ENCODE results near the gene MYMX. TPM values are rescaled to one million over a fixed set of nuclear protein-coding genes. Genes with fewer than 3 reads are reported as not detected.

The MYMX gene
- total RNA-seq, 1 donor from 2014 or later = not detected

DNA sequence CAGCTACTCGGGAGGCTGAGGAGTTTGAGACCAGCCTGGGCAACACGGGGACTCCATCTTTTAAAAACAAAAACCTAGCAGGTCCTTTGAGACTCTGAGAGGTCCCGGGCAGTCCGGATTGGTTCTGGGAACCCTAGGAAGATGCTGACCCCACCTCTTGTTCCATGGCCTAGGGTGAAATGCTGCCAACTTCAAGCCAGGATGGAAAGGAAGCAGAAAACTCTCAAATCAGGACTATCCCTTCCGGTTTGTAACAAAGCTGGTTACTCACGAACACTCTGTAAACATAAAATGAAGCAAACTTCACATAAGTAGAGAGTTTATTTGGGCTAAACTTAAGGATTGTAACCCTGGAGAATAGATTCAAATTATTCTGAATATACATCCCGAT, 30.1 kb upstream of the MYMX start:
- CTCF ChIA-PET = interaction anchor here (1.6 kb wide), 1 partner anchor 14 kb away, joined by 4 read pairs; no protein-coding TSS in a partner anchor
- POLR2A ChIA-PET = no interaction called here

GRCh38 chr6:44188819-44189218, 27.9 kb upstream of the MYMX start:
- no peaks in the 10 kb centered on the region for H3K36me3 Mint-ChIP-seq (ENCODE audit: low read depth)
- ATAC-seq (ENCODE audit: low read depth) (no peak), DNase-seq (no peak)
- no peak for TF ChIP-seq CTCF (IDR thresholded peaks at IDR 0.05)
- H3K4me1 Mint-ChIP-seq = no peaks in the 10 kb centered on the region
- peaks cover 13% of the 10 kb centered on the region for H3K27me3 Mint-ChIP-seq
- intact Hi-C loops (cut with micrococcal nuclease) = no loop called here
- POLR2A ChIA-PET = no interaction called here
- CTCF ChIA-PET = interaction anchor here (1.0 kb wide), 1 partner anchor 16 kb away, joined by 3 read pairs; no protein-coding TSS in a partner anchor
- H3K27ac Mint-ChIP-seq = no peak overlapping the region
- no peaks in the 10 kb centered on the region for H3K9me3 Mint-ChIP-seq
- no peak overlapping the region for H3K4me3 Mint-ChIP-seq

More for the DNA sequence above, 30.1 kb upstream of the MYMX start:
- Mint-ChIP-seq H3K4me3 (no peak overlapping the region), H3K27ac (no peak overlapping the region), H3K9me3 (no peaks in the 10 kb centered on the region), H3K4me1 (no peaks in the 10 kb centered on the region), H3K36me3 (ENCODE audit: low read depth) (no peaks in the 10 kb centered on the region), H3K27me3 (peaks cover 7% of the 10 kb centered on the region)
- ATAC-seq (ENCODE audit: low read depth) (no peak), DNase-seq (no peak)
- no peak for TF ChIP-seq CTCF (IDR thresholded peaks at IDR 0.05)
- intact Hi-C loops (cut with micrococcal nuclease) = no loop called here

DNA sequence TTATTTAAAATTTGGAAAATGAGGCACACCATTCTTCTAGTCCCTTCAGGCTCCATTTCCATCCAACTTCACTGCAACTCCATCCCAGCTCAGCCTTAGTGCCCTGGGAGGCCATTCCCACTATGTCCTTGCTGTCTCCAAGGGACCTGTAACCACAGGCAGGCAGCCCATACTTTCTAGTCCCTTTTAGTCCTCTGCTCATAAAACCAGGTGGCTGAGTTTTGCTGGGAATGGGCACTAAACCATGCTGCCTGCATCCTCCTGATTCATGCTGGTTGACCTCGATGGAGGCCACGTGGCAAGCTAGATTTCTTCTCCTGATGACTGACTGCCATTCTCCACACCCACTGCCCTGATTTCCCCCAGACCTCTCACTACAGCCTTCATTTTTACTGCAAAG, 27.5 kb upstream of the MYMX start:
- no peak overlapping the region for H3K27ac Mint-ChIP-seq
- intact Hi-C loops (cut with micrococcal nuclease) = no loop called here
- no peak overlapping the region for H3K4me3 Mint-ChIP-seq
- H3K4me1 Mint-ChIP-seq = no peaks in the 10 kb centered on the region
- ChIA-PET CTCF (no interaction called here), POLR2A (no interaction called here)
- H3K27me3 Mint-ChIP-seq = peaks cover 13% of the 10 kb centered on the region
- no peaks in the 10 kb centered on the region for H3K9me3 Mint-ChIP-seq
- TF ChIP-seq CTCF (IDR thresholded peaks at IDR 0.05) = no peak
- no peak for DNase-seq
- H3K36me3 Mint-ChIP-seq (ENCODE audit: low read depth) = no peaks in the 10 kb centered on the region
- no peak for ATAC-seq (ENCODE audit: low read depth)

GRCh38 chr6:44190715-44191114, 26.0 kb upstream of the MYMX start:
- Mint-ChIP-seq H3K36me3 (ENCODE audit: low read depth) (no peaks in the 10 kb centered on the region), H3K4me3 (no peak overlapping the region), H3K27ac (no peak overlapping the region), H3K27me3 (peaks cover 13% of the 10 kb centered on the region), H3K9me3 (no peaks in the 10 kb centered on the region), H3K4me1 (no peaks in the 10 kb centered on the region)
- ChIA-PET CTCF (no interaction called here), POLR2A (interaction anchor here (1.0 kb wide), 1 partner anchor 56 kb away, joined by 4 read pairs; the partner anchor contains the start of gene HSP90AB1)
- no peak for DNase-seq
- no peak for ATAC-seq (ENCODE audit: low read depth)
- intact Hi-C loops (cut with micrococcal nuclease) = no loop called here
- no peak for TF ChIP-seq CTCF (IDR thresholded peaks at IDR 0.05)

DNA sequence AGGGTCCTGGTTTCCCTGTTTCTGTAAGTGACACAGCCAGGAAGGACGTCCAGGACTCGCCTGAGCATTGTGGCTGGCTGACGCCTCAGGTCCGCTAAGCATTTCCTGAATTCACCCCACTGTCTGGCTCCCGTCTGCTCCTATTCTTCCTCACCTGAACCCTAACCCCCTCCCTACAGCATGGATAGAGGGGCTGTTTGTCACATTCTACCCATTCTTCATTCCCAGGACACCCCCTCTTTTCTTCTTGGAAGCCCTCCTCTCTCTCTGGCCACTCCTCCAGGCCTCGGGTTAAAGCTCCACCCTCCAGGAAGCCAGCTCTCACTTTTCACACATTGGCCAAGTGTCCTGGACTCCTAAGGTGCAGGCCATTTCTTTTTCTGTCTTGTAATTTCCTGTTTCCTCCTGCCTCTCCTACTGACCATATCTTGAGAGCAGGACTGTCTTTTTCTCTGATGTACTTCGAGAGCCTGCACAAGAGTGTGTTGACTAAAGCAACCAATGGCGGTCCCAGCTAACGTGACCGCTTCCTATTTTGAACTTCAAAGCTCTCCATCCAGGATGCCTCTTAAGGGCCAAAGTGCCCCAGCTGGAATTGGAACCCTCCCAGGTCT, 24.2 kb upstream of the MYMX start:
- no peaks in the 10 kb centered on the region for H3K36me3 Mint-ChIP-seq (ENCODE audit: low read depth)
- DNase-seq (no peak), ATAC-seq (ENCODE audit: low read depth) (no peak)
- ChIA-PET CTCF (no interaction called here), POLR2A (no interaction called here)
- no peaks in the 10 kb centered on the region for H3K9me3 Mint-ChIP-seq
- intact Hi-C loops (cut with micrococcal nuclease) = no loop called here
- H3K4me1 Mint-ChIP-seq = no peaks in the 10 kb centered on the region
- peaks cover 7% of the 10 kb centered on the region for H3K27me3 Mint-ChIP-seq
- H3K4me3 Mint-ChIP-seq = no peak overlapping the region
- no peak overlapping the region for H3K27ac Mint-ChIP-seq
- TF ChIP-seq CTCF (IDR thresholded peaks at IDR 0.05) = no peak

Measured in activated B cell treated with CpG ODN at 0.5 μM for 24 hours (primary cell).